ENCODE data around the gene PNKP. TPM values are rescaled to one million over a fixed set of nuclear protein-coding genes. Genes with fewer than 3 reads are reported as not detected.

PNKP gene
- total RNA-seq, 1 donor from 2014 or later = 23.2 TPM

GRCh38 chr19:49890349-49891311 lies 23.3 kb upstream of the PNKP start:
- no peak for FAIRE-seq

GRCh38 chr19:49889687-49890348 lies 22.4 kb upstream of the PNKP start:
- DNase-seq (ENCODE audit: low spot score in 2 of 2) (peak; percentile 76 to 85), FAIRE-seq (no peak)

More at GRCh38 chr19:49890349-49891311, 23.3 kb upstream of the PNKP start:
- no peak for DNase-seq (ENCODE audit: low spot score in 2 of 2)

GRCh38 chr19:49889038-49889686 lies 21.8 kb upstream of the PNKP start:
- FAIRE-seq = no peak

GRCh38 chr19:49888510-49888824 lies 21.1 kb upstream of the PNKP start:
- DNase-seq (ENCODE audit: low spot score in 2 of 2) (no peak), FAIRE-seq (no peak)

More at GRCh38 chr19:49889038-49889686, 21.8 kb upstream of the PNKP start:
- DNase-seq (ENCODE audit: low spot score in 2 of 2) = no peak

DNA sequence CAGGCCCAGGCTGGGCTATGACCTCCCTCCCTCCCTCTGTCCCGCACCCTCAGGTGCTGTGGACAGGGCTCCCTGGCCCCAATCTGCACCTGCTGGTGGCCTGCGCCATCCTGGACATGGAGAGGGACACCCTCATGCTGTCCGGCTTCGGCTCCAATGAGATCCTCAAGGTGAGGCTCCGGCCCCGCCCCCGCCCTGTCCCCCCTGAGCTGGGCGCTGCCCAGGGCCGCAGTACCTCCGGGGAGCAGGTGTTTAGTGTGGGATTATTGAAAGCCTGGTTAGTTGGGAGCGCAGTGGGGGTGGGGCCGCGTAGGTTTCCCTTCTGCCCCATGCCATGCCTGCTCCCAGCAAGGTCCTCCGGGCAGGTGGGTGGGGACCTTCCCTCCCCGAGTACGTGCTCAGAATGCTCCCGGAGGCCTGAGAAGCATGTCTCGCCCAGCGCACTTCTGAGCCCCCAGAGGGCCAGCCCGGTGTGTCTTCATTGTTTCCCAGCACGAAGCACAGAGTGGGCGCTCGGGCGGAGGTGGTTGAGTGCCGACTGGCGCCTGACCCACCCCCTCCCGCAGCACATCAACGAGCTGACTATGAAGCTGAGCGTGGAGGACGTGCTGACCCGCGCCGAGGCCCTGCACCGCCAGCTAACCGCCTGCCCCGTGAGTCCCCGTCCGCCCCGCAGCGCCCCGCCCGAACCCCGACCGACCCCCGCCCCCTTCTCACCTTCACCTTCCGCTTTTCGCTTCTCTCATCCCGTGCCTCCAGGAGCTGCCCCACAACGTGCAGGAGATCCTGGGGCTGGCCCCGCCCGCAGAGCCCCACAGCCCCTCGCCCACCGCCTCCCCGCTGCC lies 20.5 kb upstream of the PNKP start:
- FAIRE-seq (no peak), DNase-seq (ENCODE audit: low spot score in 2 of 2) (no peak)

DNA sequence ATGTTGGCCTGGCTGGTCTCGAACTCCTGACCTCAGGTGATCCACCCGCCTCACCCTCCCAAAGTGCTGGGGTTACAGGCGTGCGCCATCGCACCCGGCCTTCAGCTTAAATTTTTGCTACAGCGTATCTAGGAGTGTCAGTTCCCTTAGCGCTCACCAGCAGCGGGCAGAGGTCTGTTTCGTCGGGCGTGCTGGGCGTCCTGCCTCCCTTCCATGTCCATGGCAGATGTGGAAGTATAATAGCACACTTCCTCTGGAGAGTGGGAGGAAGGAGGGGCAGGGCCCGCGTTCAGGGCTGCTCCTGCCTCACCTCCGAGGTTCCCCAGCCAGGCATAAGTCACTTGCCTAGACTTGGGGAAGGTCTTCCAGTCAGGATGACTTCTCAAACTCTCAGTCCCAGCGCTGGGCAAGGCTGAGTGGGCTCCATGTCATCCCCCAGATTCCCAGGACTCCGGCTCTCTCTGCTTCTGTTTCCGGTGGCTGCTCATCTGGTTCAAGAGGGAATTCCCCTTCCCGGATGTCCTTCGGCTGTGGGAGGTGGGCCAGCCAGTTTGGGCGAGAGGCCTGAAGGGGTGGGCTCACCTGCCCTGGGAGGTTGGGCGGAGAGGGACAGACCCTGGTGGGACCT lies 19.8 kb upstream of the PNKP start:
- no peak for DNase-seq (ENCODE audit: low spot score in 2 of 2)
- no peak for FAIRE-seq

DNA sequence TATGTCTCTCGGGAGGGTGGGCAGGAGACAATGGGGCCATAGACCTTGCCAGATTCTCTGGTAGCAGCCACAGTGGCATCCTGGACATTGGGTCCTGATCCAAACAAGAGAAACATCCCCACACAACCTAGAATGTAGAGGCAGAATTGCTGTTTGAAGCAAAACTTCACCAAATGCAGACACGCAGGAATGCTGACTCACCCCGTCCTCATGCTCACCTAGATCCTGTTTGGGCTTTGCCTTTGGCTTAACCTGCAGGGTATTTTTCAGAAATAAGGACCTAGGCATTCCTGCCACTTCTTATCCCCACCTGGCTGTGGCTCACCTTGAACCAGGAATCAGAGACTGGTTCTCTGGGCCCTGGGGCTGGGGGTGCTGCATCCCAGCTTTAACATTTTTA lies 17.4 kb upstream of the PNKP start:
- DNase-seq (ENCODE audit: low spot score in 2 of 2) (no peak), FAIRE-seq (no peak)

DNA sequence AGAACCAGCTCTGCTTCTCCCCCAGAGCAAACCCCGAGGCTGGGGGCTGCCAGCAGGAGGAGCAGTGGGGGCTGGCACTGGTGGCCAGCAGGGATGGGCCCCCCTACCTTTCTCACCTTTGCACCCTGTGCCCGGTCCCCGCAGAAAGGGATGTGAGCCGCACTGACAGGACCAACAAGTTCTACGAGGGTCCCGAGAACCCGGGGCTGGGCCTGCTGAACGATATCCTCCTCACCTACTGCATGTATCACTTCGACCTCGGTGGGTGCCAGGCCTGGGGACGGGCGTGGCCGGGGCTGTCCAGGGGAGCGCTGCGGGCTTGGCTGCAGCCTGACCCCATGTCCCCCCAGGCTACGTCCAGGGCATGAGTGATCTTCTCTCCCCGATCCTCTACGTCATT lies 16.7 kb upstream of the PNKP start:
- no peak for DNase-seq (ENCODE audit: low spot score in 2 of 2)
- FAIRE-seq = no peak

GRCh38 chr19:49883094-49883493 lies 15.7 kb upstream of the PNKP start:
- FAIRE-seq = no peak

GRCh38 chr19:49882643-49883042 lies 15.3 kb upstream of the PNKP start:
- no peak for DNase-seq (ENCODE audit: low spot score in 2 of 2)
- no peak for FAIRE-seq

More at GRCh38 chr19:49883094-49883493, 15.7 kb upstream of the PNKP start:
- DNase-seq (ENCODE audit: low spot score in 2 of 2) = no peak

DNA sequence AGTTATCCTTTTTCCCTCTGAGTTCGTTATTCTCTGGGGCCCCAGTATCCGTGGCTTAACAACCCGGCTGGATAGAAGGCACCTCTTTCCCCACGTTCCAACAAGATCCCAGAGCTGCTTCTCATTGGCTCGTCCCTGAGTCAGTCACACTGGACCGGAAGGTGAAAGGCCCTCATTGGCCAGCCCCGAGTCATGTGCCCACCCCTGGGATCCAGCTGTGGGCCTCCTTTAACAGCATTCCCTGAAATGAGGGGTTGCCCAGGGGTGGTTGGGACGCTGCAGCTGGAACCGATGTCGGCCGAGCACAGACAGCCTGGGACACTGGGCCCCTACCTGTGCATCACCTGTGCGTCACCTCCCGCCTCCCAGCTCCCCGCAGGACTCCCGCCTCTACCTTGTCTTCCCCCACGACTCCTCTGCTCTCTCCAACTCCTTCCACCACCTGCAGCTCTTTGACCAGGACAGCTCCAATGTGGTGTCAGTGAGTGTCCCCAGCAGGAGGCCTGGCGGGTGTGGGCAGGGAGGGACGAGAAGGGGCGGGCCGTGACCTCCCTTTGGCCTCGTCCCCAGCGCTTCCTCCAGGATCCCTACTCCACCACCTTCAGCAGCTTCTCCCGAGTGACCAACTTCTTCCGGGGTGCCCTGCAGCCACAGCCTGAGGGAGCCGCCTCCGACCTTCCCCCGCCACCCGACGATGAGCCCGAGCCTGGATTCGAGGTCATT lies 14.5 kb upstream of the PNKP start:
- FAIRE-seq = no peak
- DNase-seq (ENCODE audit: low spot score in 2 of 2) = no peak

- no peak for FAIRE-seq
- DNase-seq (ENCODE audit: low spot score in 2 of 2) = no peak
These were observed 13.8 kb upstream of the PNKP start for GRCh38 chr19:49881186-49881585.

DNA sequence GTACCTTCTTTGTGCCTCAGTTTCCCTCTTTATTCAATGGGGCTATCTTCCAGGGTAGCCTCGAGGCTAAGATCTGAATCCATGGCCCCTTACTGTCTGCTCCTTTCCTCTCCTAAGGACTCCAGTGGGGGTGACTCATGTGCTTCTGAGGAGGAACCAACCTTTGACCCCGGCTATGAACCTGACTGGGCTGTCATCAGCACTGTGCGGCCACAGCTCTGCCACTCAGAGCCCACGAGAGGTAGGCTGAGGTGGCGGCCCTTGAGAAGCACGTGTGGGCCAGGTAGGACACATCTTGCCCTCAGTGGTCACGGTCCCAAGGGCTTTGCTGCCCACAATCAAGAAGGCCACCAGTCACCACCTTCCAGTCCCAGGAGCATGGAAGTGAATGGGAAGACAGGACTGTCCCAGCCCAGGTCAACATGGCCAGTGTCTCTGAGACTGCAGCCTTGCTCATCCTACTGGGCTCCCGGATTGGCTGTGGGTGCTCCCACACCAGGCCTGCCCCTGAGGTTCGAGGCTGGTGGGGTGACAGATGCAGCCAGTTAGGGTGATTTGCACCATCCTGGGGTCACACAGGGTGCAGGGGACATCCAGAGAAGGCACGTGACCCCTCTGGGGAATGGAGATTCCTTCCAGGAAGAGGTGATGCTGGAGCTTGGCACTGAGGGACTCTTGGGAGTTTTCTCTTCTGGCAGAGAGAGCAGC lies 12.9 kb upstream of the PNKP start:
- DNase-seq (ENCODE audit: low spot score in 2 of 2) (no peak), FAIRE-seq (no peak)

- DNase-seq (ENCODE audit: low spot score in 2 of 2) (no peak), FAIRE-seq (no peak)
These were observed 12.0 kb upstream of the PNKP start for GRCh38 chr19:49879243-49879963.

DNA sequence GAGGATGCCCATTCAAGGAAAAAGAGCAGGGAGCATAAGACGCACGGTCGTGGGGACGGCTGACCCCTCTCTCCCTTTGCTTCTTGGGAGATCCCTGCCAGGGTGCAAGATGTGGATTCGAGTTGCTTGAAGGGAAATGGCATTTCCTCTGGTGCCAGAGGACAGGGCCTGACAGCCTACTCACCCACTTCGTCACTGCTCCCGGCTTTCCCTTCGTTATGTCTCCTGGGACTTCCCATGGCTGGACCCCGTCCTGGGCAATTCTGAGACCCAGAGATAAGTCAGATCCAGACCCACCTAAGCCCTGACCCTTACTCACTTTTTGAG lies 11.3 kb upstream of the PNKP start:
- DNase-seq (ENCODE audit: low spot score in 2 of 2) = no peak
- FAIRE-seq = no peak

DNA sequence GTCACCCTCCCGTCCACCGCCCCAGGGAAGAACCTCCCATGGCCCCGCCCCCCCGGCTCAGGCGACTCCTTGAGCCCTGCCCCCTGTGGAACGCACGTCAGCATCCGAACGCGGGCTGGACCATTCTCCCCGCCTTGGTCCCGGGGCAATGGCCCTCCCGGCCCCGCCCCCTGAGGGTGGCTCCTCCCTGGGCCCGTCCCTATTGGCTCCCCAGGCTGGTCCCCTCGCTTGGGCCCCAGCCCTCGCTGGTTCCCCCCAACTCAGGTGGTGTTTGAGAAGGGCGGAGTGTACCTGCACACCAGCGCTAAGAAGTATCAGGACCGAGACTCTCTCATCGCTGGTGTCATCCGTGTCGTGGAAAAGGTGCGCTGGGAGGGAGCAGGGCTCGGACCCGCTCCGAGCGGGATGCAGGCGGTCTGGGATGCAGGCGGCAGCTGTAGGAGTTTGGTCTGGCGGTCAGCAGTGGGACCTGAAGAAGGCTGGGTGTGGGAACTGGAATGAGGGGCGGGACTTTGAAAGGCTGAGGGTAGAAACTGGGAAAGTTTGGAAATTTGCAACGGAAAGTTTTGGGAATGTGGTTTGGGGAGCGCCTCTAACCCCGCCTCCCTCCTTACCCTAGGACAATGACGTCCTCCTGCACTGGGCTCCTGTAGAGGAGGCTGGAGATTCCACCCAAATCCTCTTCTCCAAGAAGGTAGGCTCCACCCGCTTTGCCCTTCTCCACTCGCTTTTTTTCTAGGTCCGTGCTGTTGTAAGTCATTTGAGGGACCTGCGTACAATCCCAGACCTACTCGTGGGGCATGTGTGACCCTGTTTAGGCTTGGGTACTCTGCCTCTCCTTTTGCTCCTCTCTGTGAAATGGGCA lies 10.7 kb upstream of the PNKP start:
- FAIRE-seq = no peak
- peak; percentile 95 to 98 for DNase-seq (ENCODE audit: low spot score in 2 of 2)

Measured in frontal cortex (tissue), 4 donors.